Ascending aorta (tissue), 2 donors: ENCODE data around the gene HMHB1. TPM values are rescaled to one million over a fixed set of nuclear protein-coding genes. Genes with fewer than 3 reads are reported as not detected.

Experiments
- DNase-seq, 2 donors: peaks; one replicate each; pipeline ENCODE4 v3.0.0-alpha.2; 2019; ENCODE audit warnings: low spot score in 2 of 2
- H3K27ac ChIP-seq, 2 donors: fragments of 200-600 bp; sonication (generic); one replicate each; pipeline ENCODE4 v1.5.1; 2016 to 2017; ENCODE audit warnings: mild to moderate bottlenecking in 1 of 2
- H3K27me3 ChIP-seq: fragments of 200-600 bp; sonication (generic); one replicate; pipeline ENCODE4 v1.5.1; 2017
- H3K36me3 ChIP-seq, 2 donors: fragments of 200-600 bp; sonication (generic); one replicate each; pipeline ENCODE4 v1.5.1; 2016
- H3K4me1 ChIP-seq, 2 donors: fragments of 200-600 bp; sonication (generic); one replicate each; pipeline ENCODE4 v1.5.1; 2016 to 2017; ENCODE audit warnings: mild to moderate bottlenecking in 1 of 2
- H3K4me3 ChIP-seq, 2 donors: fragments of 200-600 bp; sonication (generic); one replicate each; pipeline ENCODE4 v1.5.1; 2016 to 2017; ENCODE audit warnings: mild to moderate bottlenecking in 1 of 2
- H3K9me3 ChIP-seq, 2 donors: fragments of 200-600 bp; sonication (generic); one replicate each; pipeline ENCODE4 v1.5.1; 2016
- intact Hi-C: fragments of 100-400 bp; cut with DNase I; formaldehyde crosslinking; loops from one replicate; pipeline ENCODE4 v1.15.1; 2023
- total RNA-seq: library from RNA; depleted of rRNA; stranded (reverse); fragments of >200 nt; gene quantifications from one replicate; pipeline ENCODE4 v1.1.0, GENCODE V29; 2016
- TF ChIP-seq, protein P1 (sequence below), 3 experiments: fragments of 200-600 bp in 2 of 3; fragments of 450-650 bp in 1 of 3; sonication (generic) in 2 of 3; IDR thresholded peaks; one replicate each; pipeline ENCODE4 v1.5.1; 2016 to 2019; ENCODE audit warnings: antibody characterized with exemption in 3 of 3, mild to moderate bottlenecking in 1 of 3, moderate library complexity in 1 of 3

HMHB1 gene
- total RNA-seq, 1 donor from 2014 or later = not detected

DNA sequence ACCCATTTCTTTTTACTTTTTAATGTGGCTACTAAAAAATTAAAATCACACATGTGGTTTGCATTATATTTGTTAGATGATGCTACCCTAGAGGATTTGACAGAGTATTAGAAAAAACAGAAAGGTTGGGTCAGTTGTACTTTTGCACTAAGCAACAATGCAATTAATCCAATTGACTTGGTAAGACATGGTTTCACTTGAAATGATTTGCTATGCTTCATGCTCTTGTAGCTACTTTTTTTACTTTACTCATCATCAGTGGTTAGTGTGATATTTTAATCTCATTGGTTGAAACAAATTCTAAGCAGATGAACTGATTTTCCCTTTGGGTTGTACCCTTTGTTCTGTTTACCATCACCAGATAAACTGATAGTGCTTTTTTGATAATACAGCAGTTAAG lies 39.4 kb downstream of the HMHB1 start:
- Histone ChIP-seq H3K9me3 (no peaks in the 10 kb centered on the region), H3K4me1 (no peaks in the 10 kb centered on the region), H3K4me3 (no peak overlapping the region), H3K27me3 (no peaks in the 10 kb centered on the region), H3K36me3 (no peaks in the 10 kb centered on the region), H3K27ac (no peak overlapping the region)
- intact Hi-C loops = no loop called here
- no peak for DNase-seq
- TF ChIP-seq, protein P1, sequence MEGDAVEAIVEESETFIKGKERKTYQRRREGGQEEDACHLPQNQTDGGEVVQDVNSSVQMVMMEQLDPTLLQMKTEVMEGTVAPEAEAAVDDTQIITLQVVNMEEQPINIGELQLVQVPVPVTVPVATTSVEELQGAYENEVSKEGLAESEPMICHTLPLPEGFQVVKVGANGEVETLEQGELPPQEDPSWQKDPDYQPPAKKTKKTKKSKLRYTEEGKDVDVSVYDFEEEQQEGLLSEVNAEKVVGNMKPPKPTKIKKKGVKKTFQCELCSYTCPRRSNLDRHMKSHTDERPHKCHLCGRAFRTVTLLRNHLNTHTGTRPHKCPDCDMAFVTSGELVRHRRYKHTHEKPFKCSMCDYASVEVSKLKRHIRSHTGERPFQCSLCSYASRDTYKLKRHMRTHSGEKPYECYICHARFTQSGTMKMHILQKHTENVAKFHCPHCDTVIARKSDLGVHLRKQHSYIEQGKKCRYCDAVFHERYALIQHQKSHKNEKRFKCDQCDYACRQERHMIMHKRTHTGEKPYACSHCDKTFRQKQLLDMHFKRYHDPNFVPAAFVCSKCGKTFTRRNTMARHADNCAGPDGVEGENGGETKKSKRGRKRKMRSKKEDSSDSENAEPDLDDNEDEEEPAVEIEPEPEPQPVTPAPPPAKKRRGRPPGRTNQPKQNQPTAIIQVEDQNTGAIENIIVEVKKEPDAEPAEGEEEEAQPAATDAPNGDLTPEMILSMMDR (IDR thresholded peaks at IDR 0.05) = no peak

DNA sequence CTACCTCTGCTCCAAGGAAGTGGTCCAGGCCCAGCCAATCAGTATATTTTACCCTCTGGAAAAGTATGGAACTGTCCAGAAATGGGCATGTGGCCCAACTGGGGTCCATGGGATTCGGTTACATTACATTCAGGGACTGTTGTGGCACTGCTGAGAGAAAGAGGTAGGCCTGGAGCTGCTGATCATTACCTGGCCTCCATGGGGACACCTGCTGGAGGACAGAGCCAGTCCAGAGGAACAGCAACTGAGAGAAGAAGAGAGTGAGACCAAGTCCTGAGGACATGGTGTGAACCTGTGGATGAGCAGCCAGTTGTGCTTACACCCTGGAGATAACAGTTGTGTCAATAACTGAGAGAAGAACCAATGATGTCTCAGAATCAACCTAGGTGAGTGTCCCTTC lies 48.2 kb downstream of the HMHB1 start:
- H3K9me3 ChIP-seq = no peaks in the 10 kb centered on the region
- H3K4me1 ChIP-seq = no peaks in the 10 kb centered on the region
- TF ChIP-seq, protein P1 (IDR thresholded peaks at IDR 0.05) = no peak
- DNase-seq = no peak
- H3K27ac ChIP-seq = no peak overlapping the region
- H3K27me3 ChIP-seq = no peaks in the 10 kb centered on the region
- intact Hi-C loops = no loop called here
- H3K36me3 ChIP-seq = no peaks in the 10 kb centered on the region
- no peak overlapping the region for H3K4me3 ChIP-seq

DNA sequence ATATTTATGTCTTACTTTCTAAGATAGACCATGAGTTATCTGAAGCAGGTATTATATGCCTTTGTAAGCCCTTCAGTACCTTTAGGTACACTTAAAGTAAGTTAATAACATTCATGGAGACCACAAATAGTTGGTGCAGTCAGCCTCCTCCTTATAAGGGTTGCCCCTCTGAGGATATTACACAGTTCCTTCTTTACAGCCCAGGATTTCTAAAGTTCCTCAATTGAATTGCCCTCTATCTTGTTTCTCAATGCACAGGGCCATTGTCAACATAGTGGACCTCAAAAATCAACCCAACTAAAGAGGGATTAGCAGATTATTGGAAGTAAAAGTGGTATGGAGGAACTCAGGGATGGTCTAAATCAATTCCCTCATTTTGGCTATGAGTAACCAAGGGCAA lies 50.3 kb downstream of the HMHB1 start:
- H3K9me3 ChIP-seq = no peaks in the 10 kb centered on the region
- H3K27me3 ChIP-seq = no peaks in the 10 kb centered on the region
- intact Hi-C loops = no loop called here
- H3K4me1 ChIP-seq = no peaks in the 10 kb centered on the region
- H3K27ac ChIP-seq = no peak overlapping the region
- no peaks in the 10 kb centered on the region for H3K36me3 ChIP-seq
- TF ChIP-seq, protein P1 (IDR thresholded peaks at IDR 0.05) = no peak
- no peak overlapping the region for H3K4me3 ChIP-seq
- DNase-seq = no peak

DNA sequence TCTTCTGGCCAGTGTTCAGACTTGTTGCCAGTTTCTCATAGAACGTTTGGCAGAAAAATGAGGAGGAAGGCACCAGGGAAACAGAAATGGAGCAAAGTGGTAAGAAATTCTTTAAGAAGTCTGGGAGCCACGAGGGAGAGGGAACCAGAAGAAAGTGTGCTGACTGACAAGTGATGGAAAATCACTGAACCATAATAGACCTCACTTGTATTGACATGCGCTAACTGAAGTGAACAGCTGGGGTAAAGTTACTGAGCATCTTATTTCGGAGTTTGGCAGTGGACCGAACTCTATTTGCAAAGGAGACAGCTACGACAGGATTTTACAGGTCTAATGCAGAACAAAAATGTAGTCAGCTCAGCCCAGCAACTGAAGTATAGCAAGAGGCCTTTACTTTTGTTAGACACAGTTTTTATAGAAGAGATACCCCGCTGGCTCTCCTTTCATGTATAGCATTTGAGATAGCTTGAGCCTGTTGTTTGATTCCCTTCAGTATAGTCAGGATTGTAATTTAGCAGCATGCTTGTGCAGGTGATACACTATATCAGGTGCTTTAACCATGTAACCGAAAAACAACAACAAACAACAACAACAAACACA lies 53.6 kb downstream of the HMHB1 start:
- intact Hi-C loops = no loop called here
- TF ChIP-seq, protein P1 (IDR thresholded peaks at IDR 0.05) = no peak
- no peak overlapping the region for H3K27ac ChIP-seq

More for the DNA sequence above, 53.6 kb downstream of the HMHB1 start:
- no peak for DNase-seq
- Histone ChIP-seq H3K4me3 (no peak overlapping the region), H3K4me1 (no peaks in the 10 kb centered on the region), H3K27me3 (no peaks in the 10 kb centered on the region), H3K9me3 (no peaks in the 10 kb centered on the region), H3K36me3 (no peaks in the 10 kb centered on the region)
